Calu3 (cell line): ENCODE measurements around the gene OR13J1. TPM values are rescaled to one million over a fixed set of nuclear protein-coding genes. Genes with fewer than 3 reads are reported as not detected.

Experiments used
- BruUV-seq: library from RNA; stranded (reverse); fragments of 400-500 nt; replicated peaks from 2 replicates; lab custom pipeline; 2021; lab: Mats Ljungman, UMichigan
- CTCF ChIA-PET: fragments of 300-600 bp; sonication (Branson Sonifier 250); formaldehyde crosslinking; loops from one replicate; lab custom pipeline; 2022; ENCODE audit warnings: antibody characterized with exemption; lab: Charles Lee
- DNase-seq: peaks from one replicate; pipeline ENCODE4 v3.0.0; 2022
- H3K27ac Mint-ChIP-seq: one replicate; pipeline ENCODE4 v1.8.0; 2022; ENCODE audit warnings: mixed read lengths; ENCODE audit not compliant: unreplicated experiment
- H3K27me3 Mint-ChIP-seq: one replicate; pipeline ENCODE4 v1.8.0; 2022; ENCODE audit warnings: mixed read lengths; ENCODE audit not compliant: unreplicated experiment
- H3K36me3 Mint-ChIP-seq: one replicate; pipeline ENCODE4 v1.8.0; 2022; ENCODE audit warnings: mild to moderate bottlenecking, moderate library complexity, mixed read lengths; ENCODE audit not compliant: insufficient read depth, unreplicated experiment
- H3K4me1 Mint-ChIP-seq: one replicate; pipeline ENCODE4 v1.8.0; 2022; ENCODE audit warnings: mild to moderate bottlenecking, low read depth, mixed read lengths; ENCODE audit not compliant: unreplicated experiment
- H3K4me3 Mint-ChIP-seq: one replicate; pipeline ENCODE4 v1.8.0; 2022; ENCODE audit warnings: mild to moderate bottlenecking, low read depth, moderate library complexity, mixed read lengths; ENCODE audit not compliant: unreplicated experiment
- H3K9me3 Mint-ChIP-seq: one replicate; pipeline ENCODE4 v1.8.0; 2022; ENCODE audit warnings: low read depth, mixed read lengths; ENCODE audit not compliant: unreplicated experiment
- CTCF ChIP-seq: fragments of 200-600 bp; IDR thresholded peaks from one replicate; pipeline ENCODE4 v1.8.0; 2022; ENCODE audit warnings: antibody characterized with exemption; ENCODE audit not compliant: unreplicated experiment
- intact Hi-C: fragments of 100-400 bp; cut with micrococcal nuclease; formaldehyde crosslinking; loops from one replicate; pipeline ENCODE4 v1.10.0; 2022; ENCODE audit not compliant: unreplicated experiment
- total RNA-seq: library from RNA; stranded (reverse); gene quantifications from 2 replicates; pipeline ENCODE4 v1.2.3, GENCODE V29; 2022

OR13J1 gene
- total RNA-seq, 1 experiment from 2014 or later: not detected

- no peaks in the 10 kb centered on the region for H3K4me1 Mint-ChIP-seq
- H3K9me3 Mint-ChIP-seq: no peaks in the 10 kb centered on the region
- BruUV-seq: no TSS peak
- no peak for DNase-seq
- CTCF ChIA-PET: no interaction called here
- no peaks in the 10 kb centered on the region for H3K36me3 Mint-ChIP-seq
- intact Hi-C loops: no loop called here
- no peak overlapping the region for H3K4me3 Mint-ChIP-seq
- no peak for TF ChIP-seq CTCF
- H3K27me3 Mint-ChIP-seq: peaks cover 61% of the 10 kb centered on the region
- H3K27ac Mint-ChIP-seq: no peak overlapping the region
Observed at GRCh38 chr9:35854091-35854762, 16.0 kb downstream of the OR13J1 start.

- CTCF ChIA-PET: no interaction called here
- no TSS peak for BruUV-seq
- Mint-ChIP-seq H3K27me3 (peaks cover 51% of the 10 kb centered on the region), H3K9me3 (no peaks in the 10 kb centered on the region), H3K4me3 (no peak overlapping the region), H3K4me1 (no peaks in the 10 kb centered on the region), H3K27ac (no peak overlapping the region), H3K36me3 (no peaks in the 10 kb centered on the region)
- intact Hi-C loops: no loop called here
- TF ChIP-seq CTCF: no peak
- DNase-seq: no peak
Observed at GRCh38 chr9:35852876-35853865, 17.0 kb downstream of the OR13J1 start.

GRCh38 chr9:35852267-35852815, 17.9 kb downstream of the OR13J1 start:
- BruUV-seq: no TSS peak
- Mint-ChIP-seq H3K27me3 (peaks cover 43% of the 10 kb centered on the region), H3K36me3 (no peaks in the 10 kb centered on the region), H3K4me1 (no peaks in the 10 kb centered on the region), H3K27ac (no peak overlapping the region), H3K4me3 (no peak overlapping the region), H3K9me3 (no peaks in the 10 kb centered on the region)
- intact Hi-C loops: no loop called here
- CTCF ChIA-PET: no interaction called here
- no peak for TF ChIP-seq CTCF
- no peak for DNase-seq

- CTCF ChIA-PET: no interaction called here
- no peak for TF ChIP-seq CTCF
- intact Hi-C loops: no loop called here
- no TSS peak for BruUV-seq
- Mint-ChIP-seq H3K27me3 (peaks cover 12% of the 10 kb centered on the region), H3K27ac (no peak overlapping the region), H3K9me3 (no peaks in the 10 kb centered on the region), H3K4me3 (no peak overlapping the region), H3K36me3 (no peaks in the 10 kb centered on the region), H3K4me1 (peaks cover 11% of the 10 kb centered on the region)
- no peak for DNase-seq
Observed at GRCh38 chr9:35847792-35848572, 22.2 kb downstream of the OR13J1 start.
